ENCODE data around the gene PSEN2.
"Not testable (repeated sequence)": the region's sequence is repeated elsewhere in the genome, so short reads cannot be mapped to it uniquely, and the experiment has no call there.

- TF ChIP-seq, protein P1, sequence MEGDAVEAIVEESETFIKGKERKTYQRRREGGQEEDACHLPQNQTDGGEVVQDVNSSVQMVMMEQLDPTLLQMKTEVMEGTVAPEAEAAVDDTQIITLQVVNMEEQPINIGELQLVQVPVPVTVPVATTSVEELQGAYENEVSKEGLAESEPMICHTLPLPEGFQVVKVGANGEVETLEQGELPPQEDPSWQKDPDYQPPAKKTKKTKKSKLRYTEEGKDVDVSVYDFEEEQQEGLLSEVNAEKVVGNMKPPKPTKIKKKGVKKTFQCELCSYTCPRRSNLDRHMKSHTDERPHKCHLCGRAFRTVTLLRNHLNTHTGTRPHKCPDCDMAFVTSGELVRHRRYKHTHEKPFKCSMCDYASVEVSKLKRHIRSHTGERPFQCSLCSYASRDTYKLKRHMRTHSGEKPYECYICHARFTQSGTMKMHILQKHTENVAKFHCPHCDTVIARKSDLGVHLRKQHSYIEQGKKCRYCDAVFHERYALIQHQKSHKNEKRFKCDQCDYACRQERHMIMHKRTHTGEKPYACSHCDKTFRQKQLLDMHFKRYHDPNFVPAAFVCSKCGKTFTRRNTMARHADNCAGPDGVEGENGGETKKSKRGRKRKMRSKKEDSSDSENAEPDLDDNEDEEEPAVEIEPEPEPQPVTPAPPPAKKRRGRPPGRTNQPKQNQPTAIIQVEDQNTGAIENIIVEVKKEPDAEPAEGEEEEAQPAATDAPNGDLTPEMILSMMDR (IDR thresholded peaks at IDR 0.05), result not testable (repeated sequence)
- TF ChIP-seq POLR2A (IDR thresholded peaks at IDR 0.05), result not testable (repeated sequence)
These were observed 59.1 kb downstream of the PSEN2 start for GRCh38 chr1:226929260-226930111.
